Upper lobe of left lung (tissue), 4 donors: Measurements from ENCODE around the gene GPR84.

Experiments
- CTCF ChIP-seq, 6 experiments: fragments of 450-650 bp in 4 of 6; fragments of 200-600 bp in 2 of 6; sonication (generic) in 2 of 6; IDR thresholded peaks; one replicate each; pipeline ENCODE4 v1.5.1; 2016 to 2019; ENCODE audit warnings: antibody characterized with exemption in 6 of 6
- EP300 ChIP-seq, 4 donors: sonication (generic); formaldehyde crosslinking; IDR thresholded peaks; one replicate each; pipeline ENCODE4 v1.5.1; 2017; ENCODE audit warnings: antibody characterized with exemption in 4 of 4, control low read depth in 2 of 4
- POLR2A ChIP-seq, 4 donors: fragments of 450-650 bp; IDR thresholded peaks; one replicate each; pipeline ENCODE4 v1.5.1; 2016 to 2017; ENCODE audit warnings: antibody characterized with exemption in 4 of 4, mild to moderate bottlenecking in 2 of 4
- POLR2AphosphoS5 ChIP-seq, 2 donors: sonication (generic); formaldehyde crosslinking; IDR thresholded peaks; one replicate each; pipeline ENCODE4 v1.5.1; 2017; ENCODE audit warnings: antibody characterized with exemption in 2 of 2

GRCh38 chr12:54392485-54393206 lies 28.4 kb upstream of the GPR84 start:
- TF ChIP-seq CTCF (IDR thresholded peaks at IDR 0.05) = no peak
- no peak for TF ChIP-seq POLR2A (IDR thresholded peaks at IDR 0.05)
- TF ChIP-seq EP300 (IDR thresholded peaks at IDR 0.05) = no peak
- TF ChIP-seq POLR2AphosphoS5 (IDR thresholded peaks at IDR 0.05) = no peak
